AG09319 (cell line): ENCODE results near the gene KCNG2.

Experiments
- DNase-seq: peaks from one replicate; pipeline ENCODE4 v3.0.0-alpha.2; 2010; ENCODE audit warnings: low read depth; ENCODE audit errors: extremely low read depth
- CTCF ChIP-seq: IDR thresholded peaks from 2 replicates; pipeline ENCODE4 v1.5.1; 2011; ENCODE audit warnings: low read depth, mild to moderate bottlenecking, inconsistent platforms, low read length, moderate library complexity

Gene KCNG2

GRCh38 chr18:79814373-79814772 is 16.6 kb downstream of the KCNG2 start:
- DNase-seq, result no peak
- TF ChIP-seq CTCF, result no peak

- no peak for TF ChIP-seq CTCF
- DNase-seq, result no peak
These were observed 17.9 kb downstream of the KCNG2 start for GRCh38 chr18:79815657-79816056.

GRCh38 chr18:79816092-79816491 is 18.4 kb downstream of the KCNG2 start:
- DNase-seq, result no peak
- no peak for TF ChIP-seq CTCF

- TF ChIP-seq CTCF, result no peak
- no peak for DNase-seq
These were observed 19.4 kb downstream of the KCNG2 start for GRCh38 chr18:79816981-79817606.

GRCh38 chr18:79817607-79817998 is 19.9 kb downstream of the KCNG2 start:
- no peak for TF ChIP-seq CTCF
- no peak for DNase-seq

GRCh38 chr18:79818036-79818435 is 20.3 kb downstream of the KCNG2 start:
- no peak for TF ChIP-seq CTCF
- DNase-seq, result no peak

- TF ChIP-seq CTCF, result no peak
These were observed 20.9 kb downstream of the KCNG2 start for GRCh38 chr18:79818631-79819030.

More at GRCh38 chr18:79818631-79819030, 20.9 kb downstream of the KCNG2 start:
- no peak for DNase-seq
